Common myeloid progenitor, CD34-positive (primary cell): Measurements from ENCODE around the gene IL2RA.
"Not testable (repeated sequence)": the region's sequence is repeated elsewhere in the genome, so short reads cannot be mapped to it uniquely, and the experiment has no call there.

Experiments used
- CTCF ChIA-PET: fragments of 350-600 bp; sonication (Branson Sonifier 250); formaldehyde crosslinking; loops from one replicate; lab custom pipeline; 2021; ENCODE audit warnings: antibody characterized with exemption; lab: Charles Lee
- POLR2A ChIA-PET: fragments of 350-600 bp; sonication (Branson Sonifier 250); formaldehyde crosslinking; loops from one replicate; lab custom pipeline; 2021; ENCODE audit warnings: antibody characterized with exemption; lab: Charles Lee
- DNase-seq, 3 donors: peaks; one replicate each; pipeline versions ENCODE4 v3.0.0 to v3.0.0-alpha.2; 2013
- H3K27ac ChIP-seq, 2 experiments: 1 replicate in 1 of 2; 2 replicates in 1 of 2; pipeline ENCODE4 v1.7.0; 2013; ENCODE audit warnings: inconsistent platforms in 2 of 2, low read length in 2 of 2, mild to moderate bottlenecking in 2 of 2, low read depth in 1 of 2, moderate library complexity in 1 of 2; ENCODE audit not compliant: severe bottlenecking in 2 of 2, insufficient read depth in 1 of 2, poor library complexity in 1 of 2
- H3K27me3 ChIP-seq, 5 experiments: replicated peaks in 2 of 5; 1 replicate in 3 of 5; 2 replicates in 2 of 5; pipeline versions ENCODE4 v1.6.1 to v1.7.0; 2013; ENCODE audit warnings: low read length in 4 of 5, mild to moderate bottlenecking in 2 of 5, moderate library complexity in 2 of 5, inconsistent platforms in 1 of 5; ENCODE audit not compliant: insufficient read depth in 5 of 5, control insufficient read depth in 4 of 5
- H3K36me3 ChIP-seq, 4 experiments: 1 replicate in 2 of 4; 2 replicates in 2 of 4; pipeline versions ENCODE4 v1.6.1 to v1.7.0; 2013; ENCODE audit warnings: low read length in 3 of 4, control low read depth in 1 of 4, mild to moderate bottlenecking in 1 of 4; ENCODE audit not compliant: control insufficient read depth in 4 of 4, insufficient read depth in 4 of 4
- H3K4me1 ChIP-seq, 4 experiments: 1 replicate in 3 of 4; 2 replicates in 1 of 4; pipeline versions ENCODE4 v1.6.1 to v1.7.1; 2013; ENCODE audit warnings: low read length in 3 of 4, mild to moderate bottlenecking in 3 of 4, control low read depth in 1 of 4, inconsistent platforms in 1 of 4, moderate library complexity in 1 of 4; ENCODE audit not compliant: control insufficient read depth in 4 of 4, insufficient read depth in 4 of 4; ENCODE audit errors: control extremely low read depth in 1 of 4
- H3K4me3 ChIP-seq, 7 experiments: 1 replicate in 4 of 7; 2 replicates in 3 of 7; pipeline versions ENCODE4 v1.5.1 to v1.7.0; 2013; ENCODE audit warnings: mild to moderate bottlenecking in 7 of 7, low read length in 6 of 7, moderate library complexity in 6 of 7, inconsistent platforms in 2 of 7, low read depth in 2 of 7, control low read depth in 1 of 7; ENCODE audit not compliant: insufficient read depth in 4 of 7, control insufficient read depth in 1 of 7; ENCODE audit errors: extremely low read depth in 1 of 7
- H3K9me3 ChIP-seq, 5 experiments: 1 replicate in 4 of 5; 2 replicates in 1 of 5; pipeline versions ENCODE4 v1.6.1 to v1.7.1; 2013; ENCODE audit warnings: low read length in 4 of 5, mild to moderate bottlenecking in 2 of 5, inconsistent platforms in 1 of 5, low read depth in 1 of 5, moderate library complexity in 1 of 5; ENCODE audit not compliant: control insufficient read depth in 4 of 5, insufficient read depth in 2 of 5; ENCODE audit errors: control extremely low read depth in 1 of 5
- WGBS: methylation state at CpG from one replicate; pipeline ENCODE4 v1.1.5; 2013; ENCODE audit not compliant: insufficient coverage; 5-methylcytosine and 5-hydroxymethylcytosine counted together

Gene IL2RA

GRCh38 chr10:6068422-6068821 is 6.3 kb upstream of the IL2RA start:
- H3K4me1 ChIP-seq = peaks cover 32 to 78% (median 73%) of the 10 kb centered on the region in 4 experiments
- POLR2A ChIA-PET = interaction anchor here (0.6 to 0.8 kb wide), 2 partner anchors 13 to 17 kb away, joined by 3 to 5 read pairs; no protein-coding TSS in a partner anchor
- 0% methylated on average over 1 of the region's 8 CpGs for WGBS
- DNase-seq = peak; percentile 74 to 97 (median 96)
- H3K27me3 ChIP-seq = no peaks in the 10 kb centered on the region
- peak overlapping the region in 1 of 7 experiments; percentile 31 for H3K4me3 ChIP-seq
- H3K36me3 ChIP-seq = no peaks in the 10 kb centered on the region
- peak overlapping the region; percentile 31 to 67 for H3K27ac ChIP-seq
- H3K9me3 ChIP-seq = no peaks in the 10 kb centered on the region
- CTCF ChIA-PET = interaction anchor here (0.7 to 8.3 kb wide), 15 partner anchors 9 to 54 kb away, joined by 3 to 70 read pairs (median 4); no protein-coding TSS in a partner anchor

- Histone ChIP-seq H3K36me3 (no peaks in the 10 kb centered on the region), H3K9me3 (no peaks in the 10 kb centered on the region), H3K4me3 (no peak overlapping the region), H3K4me1 (peaks cover 33 to 78% (median 74%) of the 10 kb centered on the region in 4 experiments), H3K27ac (no peak overlapping the region), H3K27me3 (no peaks in the 10 kb centered on the region)
- WGBS = 17% methylated on average over 1 of the region's 6 CpGs
- ChIA-PET POLR2A (interaction anchor here (0.6 to 0.8 kb wide), 2 partner anchors 13 to 16 kb away, joined by 3 to 5 read pairs; no protein-coding TSS in a partner anchor), CTCF (interaction anchor here (0.7 to 8.3 kb wide), 11 partner anchors 8 to 54 kb away, joined by 3 to 70 read pairs (median 4); no protein-coding TSS in a partner anchor)
- DNase-seq = no peak
Observed at GRCh38 chr10:6068006-6068405, 5.8 kb upstream of the IL2RA start.

GRCh38 chr10:6067457-6067856 is 5.3 kb upstream of the IL2RA start:
- Histone ChIP-seq H3K27me3 (no peaks in the 10 kb centered on the region), H3K4me3 (no peak overlapping the region), H3K9me3 (no peaks in the 10 kb centered on the region), H3K36me3 (no peaks in the 10 kb centered on the region), H3K4me1 (peaks cover 37 to 81% (median 77%) of the 10 kb centered on the region in 4 experiments), H3K27ac (no peak overlapping the region)
- ChIA-PET POLR2A (no interaction called here), CTCF (interaction anchor here (0.7 to 8.3 kb wide), 8 partner anchors 11 to 56 kb away, joined by 3 to 70 read pairs (median 6); no protein-coding TSS in a partner anchor)
- 85% methylated on average over 3 of the region's 4 CpGs for WGBS
- no peak for DNase-seq

- DNase-seq = no peak
- Histone ChIP-seq H3K27me3 (no peaks in the 10 kb centered on the region), H3K27ac (no peak overlapping the region), H3K9me3 (no peaks in the 10 kb centered on the region), H3K36me3 (no peaks in the 10 kb centered on the region), H3K4me3 (peak overlapping the region in 1 of 7 experiments; percentile 0), H3K4me1 (peaks cover 23 to 81% (median 77%) of the 10 kb centered on the region in 4 experiments)
- ChIA-PET CTCF (interaction anchor here (1.6 to 8.3 kb wide), 3 partner anchors 15 to 52 kb away, joined by 8 to 70 read pairs (median 15); no protein-coding TSS in a partner anchor), POLR2A (no interaction called here)
- 36% methylated on average over 2 of the region's 4 CpGs for WGBS
Observed at GRCh38 chr10:6065835-6066234, 3.7 kb upstream of the IL2RA start.

GRCh38 chr10:6065406-6065805 is 3.2 kb upstream of the IL2RA start:
- CTCF ChIA-PET = no interaction called here
- POLR2A ChIA-PET = no interaction called here
- H3K4me1 ChIP-seq = peaks cover 21 to 81% (median 77%) of the 10 kb centered on the region in 4 experiments

GRCh38 chr10:6064726-6065125 is 2.6 kb upstream of the IL2RA start:
- POLR2A ChIA-PET, H3K9me3 ChIP-seq: not testable (repeated sequence)
- H3K4me1 ChIP-seq = peaks cover 17 to 81% (median 76%) of the 10 kb centered on the region in 4 experiments

More at GRCh38 chr10:6065406-6065805, 3.2 kb upstream of the IL2RA start:
- DNase-seq = no peak
- Histone ChIP-seq H3K27me3 (no peaks in the 10 kb centered on the region), H3K36me3 (no peaks in the 10 kb centered on the region), H3K4me3 (no peak overlapping the region), H3K27ac (no peak overlapping the region), H3K9me3 (no peaks in the 10 kb centered on the region)
- WGBS = 97% methylated on average over 3 of the region's 3 CpGs

GRCh38 chr10:6064119-6064518 is 2.0 kb upstream of the IL2RA start:
- no peak overlapping the region for H3K27ac ChIP-seq
- no peaks in the 10 kb centered on the region for H3K9me3 ChIP-seq
- 100% methylated on average over 5 of the region's 7 CpGs for WGBS
- H3K27me3 ChIP-seq = no peaks in the 10 kb centered on the region
- no peaks in the 10 kb centered on the region for H3K36me3 ChIP-seq
- CTCF ChIA-PET = interaction anchor here (1.1 to 1.4 kb wide), 2 partner anchors 22 to 50 kb away, joined by 3 read pairs; no protein-coding TSS in a partner anchor
- H3K4me1 ChIP-seq = peaks cover 12 to 79% (median 70%) of the 10 kb centered on the region in 4 experiments
- no peak for DNase-seq
- POLR2A ChIA-PET = no interaction called here
- H3K4me3 ChIP-seq = no peak overlapping the region

More at GRCh38 chr10:6064726-6065125, 2.6 kb upstream of the IL2RA start:
- not testable (repeated sequence) for H3K36me3 ChIP-seq, DNase-seq, H3K4me3 ChIP-seq, H3K27me3 ChIP-seq, H3K27ac ChIP-seq
- WGBS = no CpG with 5 or more reads among the region's 3 CpGs
- CTCF ChIA-PET = interaction anchor here (1.1 to 1.4 kb wide), 2 partner anchors 22 to 51 kb away, joined by 3 read pairs; no protein-coding TSS in a partner anchor
